HG03095 (cell line): ENCODE data around the gene GLIPR2.
A peak's percentile ranks its signal among the peaks of the same experiment; 100 is the strongest.
"Not testable (repeated sequence)": the region's sequence is repeated elsewhere in the genome, so short reads cannot be mapped to it uniquely, and the experiment has no call there.

Experiments
- ATAC-seq: cut with Tn5 transposase; IDR thresholded peaks from one replicate; pipeline ENCODE4 v1.9.1; 2021; ENCODE audit warnings: moderate library complexity; ENCODE audit not compliant: unreplicated experiment

GLIPR2 gene

GRCh38 chr9:36162211-36162738 lies 25.7 kb downstream of the GLIPR2 start:
- no peak for ATAC-seq

GRCh38 chr9:36163049-36163785 lies 26.7 kb downstream of the GLIPR2 start:
- no peak for ATAC-seq

GRCh38 chr9:36163786-36164170 lies 27.2 kb downstream of the GLIPR2 start:
- ATAC-seq: no peak

GRCh38 chr9:36164372-36164771 lies 27.8 kb downstream of the GLIPR2 start:
- ATAC-seq: no peak

GRCh38 chr9:36164989-36165388 lies 28.5 kb downstream of the GLIPR2 start:
- no peak for ATAC-seq

GRCh38 chr9:36165826-36166167 lies 29.3 kb downstream of the GLIPR2 start:
- no peak for ATAC-seq

- ATAC-seq: peak; percentile 91
Observed at GRCh38 chr9:36166168-36166927, 29.8 kb downstream of the GLIPR2 start.

- ATAC-seq: no peak
Observed at GRCh38 chr9:36169166-36169565, 32.6 kb downstream of the GLIPR2 start, which contains the start of gene CCIN. TSS of gene CCIN (plus strand) at chr9:36169388. CDS start at chr9:36169503, 115 bp downstream.

- no peak for ATAC-seq
Observed at GRCh38 chr9:36169708-36170107, 33.2 kb downstream of the GLIPR2 start.

- ATAC-seq: no peak
Observed at GRCh38 chr9:36170531-36170930, 34.0 kb downstream of the GLIPR2 start.

GRCh38 chr9:36173861-36174260 lies 37.3 kb downstream of the GLIPR2 start:
- ATAC-seq: no peak

GRCh38 chr9:36174271-36174670 lies 37.7 kb downstream of the GLIPR2 start:
- no peak for ATAC-seq

- no peak for ATAC-seq
Observed at GRCh38 chr9:36174731-36175130, 38.2 kb downstream of the GLIPR2 start.

- ATAC-seq: not testable (repeated sequence)
Observed at GRCh38 chr9:36175209-36175608, 38.7 kb downstream of the GLIPR2 start.

- not testable (repeated sequence) for ATAC-seq
Observed at GRCh38 chr9:36176496-36176895, 40.0 kb downstream of the GLIPR2 start.

- ATAC-seq: no peak
Observed at GRCh38 chr9:36177571-36177970, 41.0 kb downstream of the GLIPR2 start.

- ATAC-seq: not testable (repeated sequence)
Observed at GRCh38 chr9:36180243-36180642, 43.7 kb downstream of the GLIPR2 start.

- ATAC-seq: no peak
Observed at GRCh38 chr9:36187414-36187813, 50.9 kb downstream of the GLIPR2 start.

- no peak for ATAC-seq
Observed at GRCh38 chr9:36188212-36188611, 51.7 kb downstream of the GLIPR2 start.

- ATAC-seq: no peak
Observed at GRCh38 chr9:36189976-36190375, 53.4 kb downstream of the GLIPR2 start.

GRCh38 chr9:36190388-36191289 lies 54.1 kb downstream of the GLIPR2 start, which contains the start of gene CLTA:
TSS of gene CLTA (plus strand) at chr9:36190921. CDS start at chr9:36191057, 136 bp downstream.
- ATAC-seq: peak; percentile 96
